ENCODE results near the gene DVL2. TPM values are rescaled to one million over a fixed set of nuclear protein-coding genes. Genes with fewer than 3 reads are reported as not detected.
A peak's percentile ranks its signal among the peaks of the same experiment; 100 is the strongest.

Gene DVL2
- total RNA-seq, 1 experiment from 2014 or later = 65.1 TPM

- DNase-seq (ENCODE audit: low spot score) = no peak
These were observed 4.2 kb upstream of the DVL2 start for GRCh38 chr17:7238420-7239090.

GRCh38 chr17:7237761-7238419, 3.6 kb upstream of the DVL2 start:
- peak; percentile 54 for DNase-seq (ENCODE audit: low spot score)

GRCh38 chr17:7237266-7237760, 3.0 kb upstream of the DVL2 start:
- DNase-seq (ENCODE audit: low spot score) = no peak

GRCh38 chr17:7236808-7237207, 2.5 kb upstream of the DVL2 start:
- no peak for DNase-seq (ENCODE audit: low spot score)

GRCh38 chr17:7235693-7236665, 1.7 kb upstream of the DVL2 start:
- DNase-seq (ENCODE audit: low spot score) = peak; percentile 63

- DNase-seq (ENCODE audit: low spot score) = no peak
These were observed 625 bp downstream of the DVL2 start for GRCh38 chr17:7233701-7234082.

- DNase-seq (ENCODE audit: low spot score) = no peak
These were observed 2.2 kb downstream of the DVL2 start for GRCh38 chr17:7232114-7232513.

GRCh38 chr17:7229504-7229903, 4.8 kb downstream of the DVL2 start:
- no peak for DNase-seq (ENCODE audit: low spot score)

- DNase-seq (ENCODE audit: low spot score) = no peak
These were observed 5.4 kb downstream of the DVL2 start for GRCh38 chr17:7228920-7229319.

GRCh38 chr17:7226721-7227710, 7.3 kb downstream of the DVL2 start:
- DNase-seq (ENCODE audit: low spot score) = no peak

- no peak for DNase-seq (ENCODE audit: low spot score)
These were observed 8.5 kb downstream of the DVL2 start for GRCh38 chr17:7225711-7226331.

- peak; percentile 59 for DNase-seq (ENCODE audit: low spot score)
These were observed 9.6 kb downstream of the DVL2 start for GRCh38 chr17:7224661-7225111.

GRCh38 chr17:7224110-7224509, 10.2 kb downstream of the DVL2 start:
- peak; percentile 52 for DNase-seq (ENCODE audit: low spot score)

- no peak for DNase-seq (ENCODE audit: low spot score)
These were observed 10.9 kb downstream of the DVL2 start for GRCh38 chr17:7223375-7223774.

- no peak for DNase-seq (ENCODE audit: low spot score)
These were observed 11.4 kb downstream of the DVL2 start for GRCh38 chr17:7222972-7223292.

- no peak for DNase-seq (ENCODE audit: low spot score)
These were observed 12.0 kb downstream of the DVL2 start for GRCh38 chr17:7222093-7222971.

GRCh38 chr17:7221278-7222092, 12.8 kb downstream of the DVL2 start:
- no peak for DNase-seq (ENCODE audit: low spot score)

GRCh38 chr17:7220593-7221277, 13.6 kb downstream of the DVL2 start:
- DNase-seq (ENCODE audit: low spot score) = peak; percentile 83
